Keratinocyte (primary cell): ENCODE results near the gene ERBIN.

Experiments
- CTCF ChIP-seq, 3 experiments: IDR thresholded peaks in 1 of 3; conservative IDR thresholded peaks in 1 of 3; optimal IDR thresholded peaks in 1 of 3; 2 replicates in 2 of 3; 3 replicates in 1 of 3; pipeline versions ENCODE3 to v1.5.1; 2011; ENCODE audit warnings: low read length in 3 of 3, mild to moderate bottlenecking in 3 of 3, moderate library complexity in 2 of 3, control low read depth in 1 of 3, inconsistent platforms in 1 of 3; ENCODE audit not compliant: insufficient read depth in 2 of 3; ENCODE audit errors: extremely low read depth in 1 of 3
- EZH2 ChIP-seq: IDR thresholded peaks from one replicate; pipeline ENCODE4 v1.6.1; 2012; ENCODE audit warnings: inconsistent platforms, mild to moderate bottlenecking, low read length, moderate library complexity

- no peak for TF ChIP-seq EZH2
- no peak for TF ChIP-seq CTCF (optimal IDR thresholded peaks at IDR 0.05 in 1 of 3, IDR thresholded peaks at IDR 0.05 in 1 of 3, conservative IDR thresholded peaks at IDR 0.05 in 1 of 3; ENCODE audit: extremely low read depth in 1 of 3, insufficient read depth in 2 of 3, low read length in 3 of 3)
Observed at GRCh38 chr5:65895891-65896290, 30.5 kb upstream of the ERBIN start.
